K562 (cell line): Measurements from ENCODE around the gene GALNT12. TPM values are rescaled to one million over a fixed set of nuclear protein-coding genes. Genes with fewer than 3 reads are reported as not detected.
A peak's percentile ranks its signal among the peaks of the same experiment; 100 is the strongest.

ENCODE experiments used
- ATAC-seq: fragments of 200-7000 bp; cut with Tn5 transposase; 3 replicates; pipeline ENCODE4 v1.9.1; 2020; ENCODE audit warnings: moderate library complexity
- BruUV-seq: library from RNA; stranded (reverse); fragments of 400-500 nt; replicated peaks from 2 replicates; lab custom pipeline; 2021; lab: Mats Ljungman, UMichigan
- CTCF ChIA-PET: fragments of 300-600 bp; formaldehyde crosslinking; extraction: SDS; loops from one replicate; lab custom pipeline; 2021; ENCODE audit warnings: low intra/inter-chr PET ratio; lab: Yijun Ruan, JAX
- POLR2A ChIA-PET: fragments of 300-600, 350-650 bp; sonication (Branson Sonifier 250); formaldehyde crosslinking; extraction: SDS; loops from one replicate; lab custom pipeline; 2021; ENCODE audit warnings: antibody characterized with exemption, inconsistent platforms; lab: Yijun Ruan, JAX
- DNase-seq, 4 experiments: peaks; one replicate each; pipeline versions ENCODE4 v3.0.0 to v3.0.0-alpha.2; 2011 to 2018; ENCODE audit warnings: low spot score in 3 of 4, mixed read lengths in 3 of 4; ENCODE audit errors: extremely low read depth in 1 of 4
- FAIRE-seq: peaks from 2 replicates; lab custom pipeline; 2011; peaks lifted over from hg19 to GRCh38; lab: Jason Lieb, UNC
- H2AFZ ChIP-seq: 2 replicates; pipeline ENCODE4 v1.6.0; 2011; ENCODE audit warnings: low read depth, low read length, control low read depth, inconsistent platforms
- H3K27ac ChIP-seq: fragments of 200-600 bp; 3 replicates; pipeline ENCODE4 v1.8.0; 2011; ENCODE audit warnings: low read depth, mild to moderate bottlenecking, control low read depth, inconsistent platforms, low read length, moderate library complexity, mixed read lengths; ENCODE audit errors: extremely low read depth
- H3K27me3 ChIP-seq, 2 experiments: fragments of 300-600 bp in 1 of 2; 2 replicates in 1 of 2; 3 replicates in 1 of 2; pipeline versions ENCODE4 v1.6.0 to v1.8.0; 2011; ENCODE audit warnings: inconsistent platforms in 2 of 2, low read length in 2 of 2, mild to moderate bottlenecking in 1 of 2, mixed read lengths in 1 of 2, moderate library complexity in 1 of 2; ENCODE audit not compliant: control insufficient read depth in 2 of 2, insufficient read depth in 2 of 2
- H3K36me3 ChIP-seq: fragments of 300-600 bp; 3 replicates; pipeline ENCODE4 v1.8.0; 2011; ENCODE audit warnings: mild to moderate bottlenecking, low read length, inconsistent platforms; ENCODE audit not compliant: control insufficient read depth, insufficient read depth
- H3K4me1 ChIP-seq, 2 experiments: fragments of 200-600 bp in 1 of 2; replicated peaks in 1 of 2; 2 replicates in 1 of 2; 3 replicates in 1 of 2; pipeline versions ENCODE4 v1.5.1 to v1.8.0; 2011; ENCODE audit warnings: inconsistent platforms in 2 of 2, low read length in 2 of 2, mild to moderate bottlenecking in 1 of 2, mixed read lengths in 1 of 2, moderate library complexity in 1 of 2; ENCODE audit not compliant: control insufficient read depth in 2 of 2, insufficient read depth in 2 of 2
- H3K4me2 ChIP-seq: 2 replicates; pipeline ENCODE4 v1.6.1; 2011; ENCODE audit warnings: low read length, control low read depth, inconsistent platforms, mixed read lengths; ENCODE audit not compliant: insufficient read depth
- H3K4me3 ChIP-seq: fragments of 200-600 bp; sonication (generic), shearing (Covaris generic); 2 replicates; pipeline ENCODE4 v1.5.1; 2016; ENCODE audit warnings: control low read depth, inconsistent platforms
- H3K79me2 ChIP-seq: fragments of 200-600 bp; 3 replicates; pipeline ENCODE4 v1.8.0; 2011; ENCODE audit warnings: low read length, inconsistent platforms; ENCODE audit not compliant: control insufficient read depth, insufficient read depth
- H3K9ac ChIP-seq, 2 experiments: 2 replicates each; pipeline versions ENCODE4 v1.6.0 to v1.6.1; 2011; ENCODE audit warnings: low read depth in 2 of 2, low read length in 2 of 2, control low read depth in 1 of 2, inconsistent platforms in 1 of 2, mild to moderate bottlenecking in 1 of 2, mixed read lengths in 1 of 2; ENCODE audit not compliant: insufficient read depth in 1 of 2
- H3K9me1 ChIP-seq: one replicate; pipeline ENCODE4 v1.6.0; 2011; ENCODE audit warnings: inconsistent platforms, mild to moderate bottlenecking, low read length, moderate library complexity; ENCODE audit not compliant: control insufficient read depth, insufficient read depth
- H3K9me3 ChIP-seq: replicated peaks from 2 replicates; pipeline ENCODE4 v1.5.1; 2011; ENCODE audit warnings: low read depth, low read length, inconsistent platforms; ENCODE audit not compliant: control insufficient read depth, insufficient read depth
- H4K20me1 ChIP-seq: replicated peaks from 2 replicates; pipeline ENCODE4 v1.6.1; 2011; ENCODE audit warnings: low read length, inconsistent platforms, mixed read lengths; ENCODE audit not compliant: control insufficient read depth, insufficient read depth
- HMG20A ChIP-seq: fragments of 450-650 bp; formaldehyde crosslinking; conservative IDR thresholded peaks from 2 replicates; pipeline ENCODE4 v1.4.0; 2020; ENCODE audit warnings: mild to moderate bottlenecking, mixed read lengths
- HMGN3 ChIP-seq: IDR thresholded peaks from 2 replicates; pipeline ENCODE4 v1.6.1; 2011; ENCODE audit warnings: borderline replicate concordance, low read depth, mild to moderate bottlenecking, mixed read lengths, low read length; ENCODE audit not compliant: insufficient read length; ENCODE audit errors: extremely low read depth
- KAT7 ChIP-seq: sonication (generic); formaldehyde crosslinking; IDR thresholded peaks from 2 replicates; pipeline ENCODE4 v1.8.0; 2022; ENCODE audit warnings: missing genetic modification reagents, mild to moderate bottlenecking, borderline replicate concordance
- PCBP2 ChIP-seq: fragments of 200-400 bp; formaldehyde crosslinking; IDR thresholded peaks from 2 replicates; pipeline ENCODE4 v1.6.1; 2018; ENCODE audit warnings: low read length, low read depth, mild to moderate bottlenecking, moderate library complexity; ENCODE audit not compliant: poor library complexity, severe bottlenecking
- PTBP1 ChIP-seq: fragments of 200-400 bp; formaldehyde crosslinking; IDR thresholded peaks from 2 replicates; pipeline ENCODE4 v1.6.1; 2017; ENCODE audit warnings: low read depth, low read length
- RBFOX2 ChIP-seq: fragments of 200-400 bp; formaldehyde crosslinking; IDR thresholded peaks from 2 replicates; pipeline ENCODE4 v1.6.1; 2017; ENCODE audit warnings: low read depth, mild to moderate bottlenecking, low read length, moderate library complexity
- TARDBP ChIP-seq: fragments of 450-650 bp; IDR thresholded peaks from 2 replicates; pipeline ENCODE4 v1.6.1; 2016
- THRAP3 ChIP-seq: fragments of 450-650 bp; IDR thresholded peaks from 2 replicates; pipeline ENCODE4 v1.6.1; 2016; ENCODE audit warnings: mild to moderate bottlenecking, inconsistent platforms, borderline replicate concordance
- WGBS: fragments of 100-300 bp; shearing (Covaris generic); methylation state at CpG from one replicate; pipeline ENCODE4 v1.1.6; 2016; ENCODE audit warnings: low coverage, mixed read lengths; ENCODE audit not compliant: insufficient coverage; ENCODE audit errors: missing lambda C conversion rate; 5-methylcytosine and 5-hydroxymethylcytosine counted together
- in situ Hi-C: fragments of 300-500 bp; cut with MboI; formaldehyde crosslinking; loops from 4 replicates; pipeline ENCODE4 v1.15.0; 2018; ENCODE audit warnings: inconsistent platforms, mixed read lengths
- intact Hi-C: fragments of 100-400 bp; cut with micrococcal nuclease; formaldehyde crosslinking; loops from 2 replicates; pipeline ENCODE4 v1.14.2; 2022
- polyA plus RNA-seq, 8 experiments: library from polyadenylated mRNA; depleted of rRNA in 4 of 8; stranded (reverse) in 5 of 8; unstranded in 3 of 8; fragments of >200 nt; fragmentation: Nextera tagmentation in 2 of 8; fragmentation: Illumina TruSeq in 1 of 8; extraction: Ambion mirVana in 2 of 8; extraction: Trizol in 1 of 8; gene quantifications; 2 replicates each; pipeline versions ENCODE4 v1.2.1 to v1.2.3, GENCODE V29; 2011 to 2014; ENCODE audit warnings: inconsistent platforms in 1 of 8, missing spikeins in 1 of 8
- total RNA-seq, 7 experiments: library from RNA; depleted of rRNA in 6 of 7; stranded (reverse); fragments of >200 nt in 6 of 7; fragmentation: Illumina TruSeq in 2 of 7; extraction: Trizol in 2 of 7; gene quantifications; 2 replicates each; pipeline versions ENCODE4 v1.2.1 to v1.2.3, GENCODE V29; 2011 to 2021; ENCODE audit warnings: low replicate concordance in 1 of 7
- TF ChIP-seq, protein P1 (sequence below): fragments of 450-650 bp; formaldehyde crosslinking; IDR thresholded peaks from 2 replicates; pipeline ENCODE4 v1.4.0; 2020; ENCODE audit warnings: mild to moderate bottlenecking, moderate library complexity
- TF ChIP-seq, protein P2 (sequence below): sonication (generic); formaldehyde crosslinking; IDR thresholded peaks from 2 replicates; pipeline ENCODE4 v1.8.1; 2023; ENCODE audit warnings: mild to moderate bottlenecking, missing genetic modification reagents
- TF ChIP-seq, protein P3 (sequence below): sonication (generic); formaldehyde crosslinking; IDR thresholded peaks from 2 replicates; pipeline ENCODE4 v1.8.1; 2023; ENCODE audit warnings: missing genetic modification reagents, mild to moderate bottlenecking, borderline replicate concordance

Gene GALNT12
- total and polyA plus RNA-seq, 9 of the 15 experiments (the other 6 are each of a cell fraction or from before 2014, with no cell fraction given), result 29.7 to 82.9 (median 44.2) TPM

DNA sequence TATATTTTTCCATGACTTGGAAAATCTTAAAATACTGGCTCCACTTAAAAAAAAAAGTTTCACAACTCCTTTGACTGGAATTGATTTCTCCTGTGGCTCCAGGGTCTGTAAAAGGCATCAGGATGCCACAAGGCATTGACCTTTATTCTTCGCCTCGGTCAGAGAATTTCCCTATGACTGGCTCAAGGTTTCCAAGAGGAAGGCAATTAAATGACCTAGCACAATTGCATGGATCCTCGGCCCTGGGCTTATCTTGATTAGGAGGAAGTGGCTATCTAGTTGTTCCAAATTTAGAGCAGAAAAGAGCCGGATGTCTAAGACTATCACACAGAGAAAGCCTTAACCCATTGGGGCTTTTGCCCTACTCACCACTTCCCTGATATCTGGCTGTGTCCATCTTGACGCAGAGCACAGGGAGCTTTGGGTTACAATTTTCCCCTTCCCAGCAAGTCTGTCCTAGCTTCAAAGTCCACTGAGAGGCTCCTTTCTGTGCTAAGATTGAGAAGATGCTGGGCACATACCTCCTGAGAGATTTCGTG lies 79.3 kb downstream of the GALNT12 start (continued):
- TF ChIP-seq, protein P1, sequence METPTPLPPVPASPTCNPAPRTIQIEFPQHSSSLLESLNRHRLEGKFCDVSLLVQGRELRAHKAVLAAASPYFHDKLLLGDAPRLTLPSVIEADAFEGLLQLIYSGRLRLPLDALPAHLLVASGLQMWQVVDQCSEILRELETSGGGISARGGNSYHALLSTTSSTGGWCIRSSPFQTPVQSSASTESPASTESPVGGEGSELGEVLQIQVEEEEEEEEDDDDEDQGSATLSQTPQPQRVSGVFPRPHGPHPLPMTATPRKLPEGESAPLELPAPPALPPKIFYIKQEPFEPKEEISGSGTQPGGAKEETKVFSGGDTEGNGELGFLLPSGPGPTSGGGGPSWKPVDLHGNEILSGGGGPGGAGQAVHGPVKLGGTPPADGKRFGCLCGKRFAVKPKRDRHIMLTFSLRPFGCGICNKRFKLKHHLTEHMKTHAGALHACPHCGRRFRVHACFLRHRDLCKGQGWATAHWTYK (CRISPR knock-in tag), result 0 out of 2 replicates have a peak, but pooled peaks have one; percentile 18
- no peak for TF ChIP-seq RBFOX2
- no peak for TF ChIP-seq THRAP3
- TF ChIP-seq HMG20A (CRISPR knock-in tag), result no peak
- TF ChIP-seq, protein P2, sequence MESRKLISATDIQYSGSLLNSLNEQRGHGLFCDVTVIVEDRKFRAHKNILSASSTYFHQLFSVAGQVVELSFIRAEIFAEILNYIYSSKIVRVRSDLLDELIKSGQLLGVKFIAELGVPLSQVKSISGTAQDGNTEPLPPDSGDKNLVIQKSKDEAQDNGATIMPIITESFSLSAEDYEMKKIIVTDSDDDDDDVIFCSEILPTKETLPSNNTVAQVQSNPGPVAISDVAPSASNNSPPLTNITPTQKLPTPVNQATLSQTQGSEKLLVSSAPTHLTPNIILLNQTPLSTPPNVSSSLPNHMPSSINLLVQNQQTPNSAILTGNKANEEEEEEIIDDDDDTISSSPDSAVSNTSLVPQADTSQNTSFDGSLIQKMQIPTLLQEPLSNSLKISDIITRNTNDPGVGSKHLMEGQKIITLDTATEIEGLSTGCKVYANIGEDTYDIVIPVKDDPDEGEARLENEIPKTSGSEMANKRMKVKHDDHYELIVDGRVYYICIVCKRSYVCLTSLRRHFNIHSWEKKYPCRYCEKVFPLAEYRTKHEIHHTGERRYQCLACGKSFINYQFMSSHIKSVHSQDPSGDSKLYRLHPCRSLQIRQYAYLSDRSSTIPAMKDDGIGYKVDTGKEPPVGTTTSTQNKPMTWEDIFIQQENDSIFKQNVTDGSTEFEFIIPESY (CRISPR knock-in tag), result no peak

DNA sequence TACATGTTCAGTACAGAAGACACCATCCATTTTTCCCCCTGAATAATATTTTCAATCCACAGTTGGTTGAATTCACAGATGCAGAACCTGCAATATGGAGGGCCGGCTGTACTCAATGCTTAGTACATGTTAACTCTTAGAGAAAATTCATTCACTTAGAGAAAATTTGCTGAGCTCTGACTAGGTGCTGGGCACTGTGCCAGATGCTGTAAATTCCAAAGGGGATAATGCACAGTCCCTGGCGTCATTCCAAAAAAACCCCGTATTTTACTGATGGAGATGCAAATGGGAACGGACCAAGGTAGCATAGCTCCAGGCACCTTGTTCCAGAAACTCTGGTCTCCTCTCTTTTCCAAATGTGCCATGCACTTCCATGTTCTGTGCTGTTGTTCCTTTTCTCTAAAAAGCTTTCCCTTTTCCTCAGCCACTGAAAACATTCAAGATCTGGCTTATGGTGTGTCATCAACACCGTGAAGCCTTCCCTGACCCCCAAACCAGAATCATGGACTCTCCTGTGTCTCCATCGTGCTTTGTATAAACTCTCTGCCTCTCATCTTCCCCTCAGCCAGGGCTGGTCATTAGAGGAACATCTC lies 80.5 kb downstream of the GALNT12 start:
- ChIA-PET CTCF (no interaction called here), POLR2A (interaction anchor here (1.2 kb wide), 1 partner anchor 11 kb away, joined by 3 read pairs; no protein-coding TSS in a partner anchor)
- H2AFZ ChIP-seq, result peak overlapping the region; percentile 36; the same call in 1 of the 2 replicates
- intact Hi-C loops (no loop called here), in situ Hi-C loops (no loop called here)
- DNase-seq (peak in 1 of 4 experiments; percentile 39), FAIRE-seq (no peak), ATAC-seq (no peak)
- no TSS peak for BruUV-seq
- 38% methylated on average over 6 of the region's 6 CpGs for WGBS
- no peaks in the 10 kb centered on the region for H4K20me1 ChIP-seq
- H3K9ac ChIP-seq, result no peak overlapping the region
- H3K4me1 ChIP-seq, result peaks cover 0 to 52% of the 10 kb centered on the region in 2 experiments; a peak in 4 of 5 replicates
- H3K27ac ChIP-seq, result no peak overlapping the region
- H3K4me3 ChIP-seq, result no peak overlapping the region
- H3K79me2 ChIP-seq, result no peaks in the 10 kb centered on the region
- no peaks in the 10 kb centered on the region for H3K27me3 ChIP-seq
- no peaks in the 10 kb centered on the region for H3K9me1 ChIP-seq
- no peaks in the 10 kb centered on the region for H3K9me3 ChIP-seq
- H3K4me2 ChIP-seq, result no peak overlapping the region
- H3K36me3 ChIP-seq, result no peaks in the 10 kb centered on the region
- TF ChIP-seq PTBP1 (no peak), HMGN3 (no peak), PCBP2 (no peak), TARDBP (no peak), KAT7 (CRISPR knock-in tag) (no peak)
- TF ChIP-seq, protein P3, sequence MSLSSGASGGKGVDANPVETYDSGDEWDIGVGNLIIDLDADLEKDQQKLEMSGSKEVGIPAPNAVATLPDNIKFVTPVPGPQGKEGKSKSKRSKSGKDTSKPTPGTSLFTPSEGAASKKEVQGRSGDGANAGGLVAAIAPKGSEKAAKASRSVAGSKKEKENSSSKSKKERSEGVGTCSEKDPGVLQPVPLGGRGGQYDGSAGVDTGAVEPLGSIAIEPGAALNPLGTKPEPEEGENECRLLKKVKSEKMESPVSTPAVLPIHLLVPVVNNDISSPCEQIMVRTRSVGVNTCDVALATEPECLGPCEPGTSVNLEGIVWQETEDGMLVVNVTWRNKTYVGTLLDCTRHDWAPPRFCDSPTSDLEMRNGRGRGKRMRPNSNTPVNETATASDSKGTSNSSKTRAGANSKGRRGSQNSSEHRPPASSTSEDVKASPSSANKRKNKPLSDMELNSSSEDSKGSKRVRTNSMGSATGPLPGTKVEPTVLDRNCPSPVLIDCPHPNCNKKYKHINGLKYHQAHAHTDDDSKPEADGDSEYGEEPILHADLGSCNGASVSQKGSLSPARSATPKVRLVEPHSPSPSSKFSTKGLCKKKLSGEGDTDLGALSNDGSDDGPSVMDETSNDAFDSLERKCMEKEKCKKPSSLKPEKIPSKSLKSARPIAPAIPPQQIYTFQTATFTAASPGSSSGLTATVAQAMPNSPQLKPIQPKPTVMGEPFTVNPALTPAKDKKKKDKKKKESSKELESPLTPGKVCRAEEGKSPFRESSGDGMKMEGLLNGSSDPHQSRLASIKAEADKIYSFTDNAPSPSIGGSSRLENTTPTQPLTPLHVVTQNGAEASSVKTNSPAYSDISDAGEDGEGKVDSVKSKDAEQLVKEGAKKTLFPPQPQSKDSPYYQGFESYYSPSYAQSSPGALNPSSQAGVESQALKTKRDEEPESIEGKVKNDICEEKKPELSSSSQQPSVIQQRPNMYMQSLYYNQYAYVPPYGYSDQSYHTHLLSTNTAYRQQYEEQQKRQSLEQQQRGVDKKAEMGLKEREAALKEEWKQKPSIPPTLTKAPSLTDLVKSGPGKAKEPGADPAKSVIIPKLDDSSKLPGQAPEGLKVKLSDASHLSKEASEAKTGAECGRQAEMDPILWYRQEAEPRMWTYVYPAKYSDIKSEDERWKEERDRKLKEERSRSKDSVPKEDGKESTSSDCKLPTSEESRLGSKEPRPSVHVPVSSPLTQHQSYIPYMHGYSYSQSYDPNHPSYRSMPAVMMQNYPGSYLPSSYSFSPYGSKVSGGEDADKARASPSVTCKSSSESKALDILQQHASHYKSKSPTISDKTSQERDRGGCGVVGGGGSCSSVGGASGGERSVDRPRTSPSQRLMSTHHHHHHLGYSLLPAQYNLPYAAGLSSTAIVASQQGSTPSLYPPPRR, result no peak
